Heart left ventricle (tissue), 16 donors: Measurements from ENCODE around the gene PRKAR1B. TPM values are rescaled to one million over a fixed set of nuclear protein-coding genes. Genes with fewer than 3 reads are reported as not detected.
A peak's percentile ranks its signal among the peaks of the same experiment; 100 is the strongest.
"Not testable (repeated sequence)": the region's sequence is repeated elsewhere in the genome, so short reads cannot be mapped to it uniquely, and the experiment has no call there.

Experiments
- ATAC-seq, 4 donors: fragments of 200-7000 bp; cut with Tn5 transposase; one replicate each; pipeline ENCODE4 v1.9.1; 2020 to 2022; ENCODE audit warnings: moderate library complexity in 4 of 4, mild to moderate bottlenecking in 3 of 4, moderate number of reproducible peaks in 1 of 4
- DNase-seq, 5 donors: peaks; one replicate each; pipeline ENCODE4 v3.0.0-alpha.2; 2020
- H3K27ac ChIP-seq, 12 donors: fragments of 200-600 bp; sonication (generic) in 4 of 12; one replicate each; pipeline versions ENCODE4 v1.5.0 to v1.8.0; 2016 to 2022; ENCODE audit warnings: mild to moderate bottlenecking in 2 of 12
- H3K27me3 ChIP-seq, 9 donors: fragments of 200-600 bp; sonication (generic) in 2 of 9; one replicate each; pipeline versions ENCODE4 v1.5.1 to v1.8.0; 2016 to 2022; ENCODE audit warnings: mild to moderate bottlenecking in 3 of 9
- H3K36me3 ChIP-seq, 9 donors: fragments of 200-600 bp; sonication (generic) in 2 of 9; one replicate each; pipeline versions ENCODE4 v1.5.0 to v1.8.0; 2018 to 2022; ENCODE audit warnings: mild to moderate bottlenecking in 2 of 9
- H3K4me1 ChIP-seq, 12 donors: fragments of 200-600 bp; sonication (generic) in 4 of 12; one replicate each; pipeline versions ENCODE4 v1.5.0 to v1.8.0; 2016 to 2022; ENCODE audit warnings: mild to moderate bottlenecking in 3 of 12
- H3K4me3 ChIP-seq, 12 donors: fragments of 200-600 bp; sonication (generic) in 4 of 12; one replicate each; pipeline versions ENCODE4 v1.5.0 to v1.8.0; 2017 to 2022; ENCODE audit warnings: mild to moderate bottlenecking in 9 of 12, moderate library complexity in 4 of 12
- H3K9me3 ChIP-seq, 12 donors: fragments of 200-600 bp; sonication (generic) in 4 of 12; one replicate each; pipeline versions ENCODE4 v1.5.0 to v1.8.0; 2016 to 2022; ENCODE audit warnings: mild to moderate bottlenecking in 1 of 12
- CTCF ChIP-seq, 12 donors: fragments of 200-600 bp; sonication (generic) in 4 of 12; IDR thresholded peaks; one replicate each; pipeline versions ENCODE4 v1.5.0 to v1.8.0; 2018 to 2022; ENCODE audit warnings: antibody characterized with exemption in 12 of 12, mild to moderate bottlenecking in 5 of 12
- POLR2A ChIP-seq, 2 donors: fragments of 450-650 bp; IDR thresholded peaks; one replicate each; pipeline ENCODE4 v1.6.1; 2017; ENCODE audit warnings: antibody characterized with exemption in 2 of 2, mild to moderate bottlenecking in 2 of 2, moderate library complexity in 2 of 2
- WGBS, 4 donors: extraction: QIAGEN DNeasy Blood & Tissue Kit in 2 of 4; methylation state at CpG; one replicate each; pipeline versions ENCODE4 v1.1.5 to v1.1.7; 2013 to 2018; 5-methylcytosine and 5-hydroxymethylcytosine counted together
- intact Hi-C, 10 donors: fragments of 100-400 bp; cut with DNase I; formaldehyde crosslinking; loops; one replicate each; pipeline versions ENCODE4 v1.11.1 to v1.14.2; 2022
- polyA plus RNA-seq, 2 donors: library from polyadenylated mRNA; stranded (reverse); fragments of 200-250 nt; gene quantifications; one replicate each; pipeline ENCODE4 v1.2.3, GENCODE V29; 2013
- total RNA-seq, 9 donors: library from RNA; depleted of rRNA in 2 of 9; stranded (reverse); fragments of >200 nt in 2 of 9; fragmentation: NEBNext Ultra II Directional in 3 of 9; extraction: Animal tissue kit (Norgen Biotek cat#: 25700) in 3 of 9; gene quantifications; one replicate each; pipeline versions ENCODE4 v1.1.0 to v1.2.4, GENCODE V29; 2016 to 2023
- donor health status: ischemic (EF 13 %, LVEDD 7.1; RV severe dilation, severe dysfunction).
- donor health status: healthy with polysubstance abuse.
- donor health status: DM: no; HTN: yes; CAD: no.
- donor health status: DM: no; HTN: no; CAD: no.
- donor health status: ischemic (EF 25% LVEDD 6.9; RV normal size, moderate dysfunction).
- donor health status: ischemic (EF 25% LVEDD 5.7; RV mildly dilated, moderate dysfunction).
- donor health status: healthy.
- donor health status: DM: yes; HTN: yes; CAD: no.
- donor health status: ischemic (EF 35%, LVEDD 5.7; RV mildly dilated, moderate dysfunction).
- donor health status: nonischemic (EF 11% LVEDD 7.7; RV severe dilation, severe dysfunction).
- donor health status: DM: yes; HTN: yes; CAD: no.
- donor health status: PGD.
- donor health status: ischemic (EF 29% LVEDD 5.4; RV normal size, mild dysfunction).
- donor health status: nonischemic (EF 23%, LVEDD 6.1; RV moderate dilation, normal function).

PRKAR1B gene
- total and polyA plus RNA-seq, 11 donors = 4.1 to 22.2 (median 17.9) TPM

- TF ChIP-seq CTCF (IDR thresholded peaks at IDR 0.05) = no peak
- no peak for TF ChIP-seq POLR2A (IDR thresholded peaks at IDR 0.05)
- Histone ChIP-seq H3K9me3 (no peaks in the 10 kb centered on the region), H3K4me3 (no peak overlapping the region), H3K27me3 (no peaks in the 10 kb centered on the region), H3K36me3 (peaks cover 0 to 33% (median 8%) of the 10 kb centered on the region in 9 donors), H3K4me1 (peaks cover 0 to 38% (median 12%) of the 10 kb centered on the region in 12 donors), H3K27ac (peak overlapping the region in 9 of 12 donors; percentile 47 to 85 (median 75))
- intact Hi-C loops = no loop called here
- WGBS, 4 donors = 84 to 89% (median 88%) methylated on average over 39 to 40 of the region's 40 CpGs
- DNase-seq (peak in 1 of 5 donors; percentile 47), ATAC-seq (peak in 2 of 4 donors; percentile 2 to 31)
Measured at GRCh38 chr7:746155-747061, 19.3 kb upstream of the PRKAR1B start.

- 69 to 78% (median 75%) methylated on average over 23 of the region's 23 CpGs for WGBS, 4 donors
Measured at GRCh38 chr7:745431-746154, 18.5 kb upstream of the PRKAR1B start.

GRCh38 chr7:744854-745430 is 17.9 kb upstream of the PRKAR1B start:
- intact Hi-C loops = no loop called here
- Histone ChIP-seq H3K27me3 (no peaks in the 10 kb centered on the region), H3K4me1 (peaks cover 0 to 32% (median 12%) of the 10 kb centered on the region in 12 donors), H3K36me3 (peaks cover 0 to 40% (median 23%) of the 10 kb centered on the region in 9 donors), H3K9me3 (no peaks in the 10 kb centered on the region), H3K4me3 (no peak overlapping the region), H3K27ac (peak overlapping the region in 1 of 12 donors; percentile 71)
- no peak for ATAC-seq
- TF ChIP-seq POLR2A (IDR thresholded peaks at IDR 0.05) (no peak), CTCF (IDR thresholded peaks at IDR 0.05) (no peak)
- DNase-seq = peak in 1 of 5 donors; percentile 13
- 96 to 98% (median 98%) methylated on average over 20 of the region's 20 CpGs for WGBS, 4 donors

More at GRCh38 chr7:745431-746154, 18.5 kb upstream of the PRKAR1B start:
- peak; percentile 69 to 81 (median 76) for ATAC-seq
- peak in 1 of 5 donors; percentile 22 for DNase-seq
- peak overlapping the region in 9 of 12 donors; percentile 47 to 85 (median 75) for H3K27ac ChIP-seq
- H3K4me3 ChIP-seq = no peak overlapping the region
- H3K9me3 ChIP-seq = no peaks in the 10 kb centered on the region
- TF ChIP-seq POLR2A (IDR thresholded peaks at IDR 0.05) (no peak), CTCF (IDR thresholded peaks at IDR 0.05) (no peak)
- intact Hi-C loops = no loop called here
- peaks cover 0 to 35% (median 16%) of the 10 kb centered on the region in 9 donors for H3K36me3 ChIP-seq
- peaks cover 0 to 38% (median 12%) of the 10 kb centered on the region in 12 donors for H3K4me1 ChIP-seq
- H3K27me3 ChIP-seq = no peaks in the 10 kb centered on the region

GRCh38 chr7:744128-744520 is 17.0 kb upstream of the PRKAR1B start:
- peaks cover 0 to 44% (median 25%) of the 10 kb centered on the region in 9 donors for H3K36me3 ChIP-seq
- ATAC-seq, H3K27ac ChIP-seq, H3K4me3 ChIP-seq, H3K27me3 ChIP-seq, DNase-seq, intact Hi-C loops, H3K9me3 ChIP-seq: not testable (repeated sequence)
- 96 to 99% (median 97%) methylated on average over 5 of the region's 5 CpGs for WGBS, 4 donors
- H3K4me1 ChIP-seq = peaks cover 0 to 31% (median 6%) of the 10 kb centered on the region in 12 donors

GRCh38 chr7:743341-744127 is 16.5 kb upstream of the PRKAR1B start:
- intact Hi-C loops, H3K27ac ChIP-seq, H3K4me3 ChIP-seq, DNase-seq, ATAC-seq, H3K27me3 ChIP-seq, H3K9me3 ChIP-seq: not testable (repeated sequence)
- Histone ChIP-seq H3K4me1 (peaks cover 0 to 30% (median 6%) of the 10 kb centered on the region in 12 donors), H3K36me3 (peaks cover 0 to 44% (median 25%) of the 10 kb centered on the region in 9 donors)
- WGBS, 4 donors = 89 to 95% (median 94%) methylated on average over 14 of the region's 14 CpGs
